ENCODE measurements around the gene CDKL5.

GRCh38 chrX:18549643-18550042 lies 124.2 kb downstream of the CDKL5 start:
- TF ChIP-seq CTCF (IDR thresholded peaks at IDR 0.05; ENCODE audit: insufficient read depth, low read length) (no peak), POLR2AphosphoS5 (IDR thresholded peaks at IDR 0.05; ENCODE audit: low read depth) (no peak), GABPA (IDR thresholded peaks at IDR 0.05; ENCODE audit: low read depth) (no peak), REST (IDR thresholded peaks at IDR 0.05; ENCODE audit: insufficient replicate concordance, low read depth) (no peak), SPI1 (IDR thresholded peaks at IDR 0.05; ENCODE audit: borderline replicate concordance, low read depth) (no peak)
